HepG2 (cell line): Measurements from ENCODE around the gene ATG9A. TPM values are rescaled to one million over a fixed set of nuclear protein-coding genes. Genes with fewer than 3 reads are reported as not detected.

Experiments
- AGO2 ChIP-seq: fragments of 200-400 bp; formaldehyde crosslinking; optimal IDR thresholded peaks from 2 replicates; pipeline ENCODE3; 2017; ENCODE audit warnings: mild to moderate bottlenecking, low read depth, low read length, moderate library complexity
- BCL6 ChIP-seq: IDR thresholded peaks from 2 replicates; pipeline ENCODE4 v1.6.1; 2016; ENCODE audit warnings: missing genetic modification reagents, missing compliant biosample characterization
- CREM ChIP-seq, 2 experiments: sonication (generic) in 1 of 2; formaldehyde crosslinking in 1 of 2; IDR thresholded peaks; 2 replicates each; pipeline versions ENCODE4 v1.4.0 to v1.6.1; 2016 to 2020; ENCODE audit warnings: antibody characterized with exemption in 1 of 2, mild to moderate bottlenecking in 1 of 2, missing genetic modification reagents in 1 of 2
- DBP ChIP-seq: sonication (generic); formaldehyde crosslinking; IDR thresholded peaks from 2 replicates; pipeline ENCODE4 v1.4.0; 2020; ENCODE audit warnings: missing genetic modification reagents; ENCODE audit errors: not compliant biosample characterization
- HOXA3 ChIP-seq: sonication (generic); formaldehyde crosslinking; IDR thresholded peaks from 2 replicates; pipeline ENCODE4 v1.5.0; 2020; ENCODE audit warnings: missing genetic modification reagents
- MEIS1 ChIP-seq: sonication (generic); formaldehyde crosslinking; IDR thresholded peaks from 2 replicates; pipeline ENCODE4 v1.9.0; 2021; ENCODE audit warnings: mild to moderate bottlenecking, missing genetic modification reagents, moderate library complexity, borderline replicate concordance
- NR2F2 ChIP-seq: IDR thresholded peaks from 2 replicates; pipeline ENCODE4 v1.6.1; 2012; ENCODE audit warnings: low read depth, inconsistent platforms, borderline replicate concordance
- PRDM4 ChIP-seq: sonication (generic); formaldehyde crosslinking; IDR thresholded peaks from 2 replicates; pipeline ENCODE4 v1.9.0; 2021; ENCODE audit warnings: missing genetic modification reagents, borderline replicate concordance
- ZBTB14 ChIP-seq: sonication (generic); formaldehyde crosslinking; IDR thresholded peaks from 2 replicates; pipeline ENCODE4 v1.4.0; 2020; ENCODE audit warnings: missing genetic modification reagents
- ZBTB43 ChIP-seq: sonication (generic); formaldehyde crosslinking; conservative IDR thresholded peaks from 2 replicates; pipeline ENCODE4 v1.4.0; 2020; ENCODE audit warnings: missing genetic modification reagents
- ZNF180 ChIP-seq: sonication (generic); formaldehyde crosslinking; IDR thresholded peaks from 2 replicates; pipeline ENCODE4 v1.4.0; 2020; ENCODE audit warnings: low read depth, missing genetic modification reagents, borderline replicate concordance
- ZNF205 ChIP-seq: IDR thresholded peaks from 2 replicates; pipeline ENCODE4 v1.6.1; 2018; ENCODE audit warnings: missing biosample characterization, missing genetic modification reagents
- ZNF781 ChIP-seq: sonication (generic); formaldehyde crosslinking; IDR thresholded peaks from 2 replicates; pipeline ENCODE4 v1.5.1; 2020; ENCODE audit warnings: borderline replicate concordance, mild to moderate bottlenecking, missing genetic modification reagents; ENCODE audit errors: not compliant biosample characterization
- ZNF784 ChIP-seq: sonication (generic); formaldehyde crosslinking; IDR thresholded peaks from 2 replicates; pipeline ENCODE4 v1.5.1; 2020; ENCODE audit warnings: missing genetic modification reagents, mild to moderate bottlenecking, borderline replicate concordance
- ZNF839 ChIP-seq: sonication (generic); formaldehyde crosslinking; IDR thresholded peaks from 2 replicates; pipeline ENCODE4 v1.4.0; 2020; ENCODE audit warnings: missing genetic modification reagents, mild to moderate bottlenecking, borderline replicate concordance
- polyA plus RNA-seq, 8 experiments: library from polyadenylated mRNA; depleted of rRNA in 3 of 8; stranded (reverse) in 7 of 8; unstranded in 1 of 8; fragments of >200 nt; fragmentation: Illumina TruSeq in 4 of 8; extraction: Trizol in 4 of 8; gene quantifications; 2 replicates each; pipeline versions ENCODE4 v1.2.1 to v1.2.3, GENCODE V29; 2011 to 2016; ENCODE audit warnings: low read depth in 4 of 8, missing spikeins in 1 of 8, mixed read lengths in 1 of 8; ENCODE audit not compliant: insufficient read depth in 1 of 8
- total RNA-seq, 5 experiments: library from RNA; depleted of rRNA; stranded (reverse); fragments of >200 nt; fragmentation: Illumina TruSeq; extraction: Trizol; gene quantifications; 2 replicates each; pipeline ENCODE4 v1.2.3, GENCODE V29; 2016; ENCODE audit warnings: low read depth in 1 of 5
- TF ChIP-seq, protein P1 (sequence below): IDR thresholded peaks from 2 replicates; pipeline ENCODE4 v1.6.1; 2012; ENCODE audit warnings: low read length, improper control_type of control experiment
- TF ChIP-seq, protein P2 (sequence below): sonication (generic); formaldehyde crosslinking; IDR thresholded peaks from 2 replicates; pipeline ENCODE4 v1.4.0; 2020; ENCODE audit warnings: missing genetic modification reagents, mild to moderate bottlenecking, borderline replicate concordance

The ATG9A gene
- total and polyA plus RNA-seq, 2 of the 13 experiments (the other 11 are each of a cell fraction or from before 2014, with no cell fraction given), result 35.0 to 131 TPM

GRCh38 chr2:219230059-219230540 is 664 bp upstream of the ATG9A start (continued):
- TF ChIP-seq NR2F2 (no peak; the same call in 1 of the 2 replicates), ZNF839 (peak; percentile 89; the same call in 1 of the 2 replicates), AGO2 (no peak), CREM (IDR thresholded peaks at IDR 0.05) (no peak), CREM (CRISPR knock-in tag; IDR thresholded peaks at IDR 0.05) (no peak), ZNF784 (CRISPR knock-in tag) (peak; percentile 0; the same call in 1 of the 2 replicates), ZBTB43 (CRISPR knock-in tag) (peak; percentile 59; the same call in 1 of the 2 replicates), ZBTB14 (CRISPR knock-in tag) (no peak), MEIS1 (CRISPR knock-in tag) (no peak), DBP (CRISPR knock-in tag) (no peak), PRDM4 (CRISPR knock-in tag) (no peak; the same call in 1 of the 2 replicates), ZNF781 (CRISPR knock-in tag) (peak; percentile 80), HOXA3 (CRISPR knock-in tag) (no peak), BCL6 (0 out of 2 replicates have a peak, but pooled peaks have one; percentile 12), ZNF205 (CRISPR knock-in tag) (no peak), ZNF180 (CRISPR knock-in tag) (no peak)
- TF ChIP-seq, protein P1, sequence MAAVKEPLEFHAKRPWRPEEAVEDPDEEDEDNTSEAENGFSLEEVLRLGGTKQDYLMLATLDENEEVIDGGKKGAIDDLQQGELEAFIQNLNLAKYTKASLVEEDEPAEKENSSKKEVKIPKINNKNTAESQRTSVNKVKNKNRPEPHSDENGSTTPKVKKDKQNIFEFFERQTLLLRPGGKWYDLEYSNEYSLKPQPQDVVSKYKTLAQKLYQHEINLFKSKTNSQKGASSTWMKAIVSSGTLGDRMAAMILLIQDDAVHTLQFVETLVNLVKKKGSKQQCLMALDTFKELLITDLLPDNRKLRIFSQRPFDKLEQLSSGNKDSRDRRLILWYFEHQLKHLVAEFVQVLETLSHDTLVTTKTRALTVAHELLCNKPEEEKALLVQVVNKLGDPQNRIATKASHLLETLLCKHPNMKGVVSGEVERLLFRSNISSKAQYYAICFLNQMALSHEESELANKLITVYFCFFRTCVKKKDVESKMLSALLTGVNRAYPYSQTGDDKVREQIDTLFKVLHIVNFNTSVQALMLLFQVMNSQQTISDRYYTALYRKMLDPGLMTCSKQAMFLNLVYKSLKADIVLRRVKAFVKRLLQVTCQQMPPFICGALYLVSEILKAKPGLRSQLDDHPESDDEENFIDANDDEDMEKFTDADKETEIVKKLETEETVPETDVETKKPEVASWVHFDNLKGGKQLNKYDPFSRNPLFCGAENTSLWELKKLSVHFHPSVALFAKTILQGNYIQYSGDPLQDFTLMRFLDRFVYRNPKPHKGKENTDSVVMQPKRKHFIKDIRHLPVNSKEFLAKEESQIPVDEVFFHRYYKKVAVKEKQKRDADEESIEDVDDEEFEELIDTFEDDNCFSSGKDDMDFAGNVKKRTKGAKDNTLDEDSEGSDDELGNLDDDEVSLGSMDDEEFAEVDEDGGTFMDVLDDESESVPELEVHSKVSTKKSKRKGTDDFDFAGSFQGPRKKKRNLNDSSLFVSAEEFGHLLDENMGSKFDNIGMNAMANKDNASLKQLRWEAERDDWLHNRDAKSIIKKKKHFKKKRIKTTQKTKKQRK, result no peak
- TF ChIP-seq, protein P2, sequence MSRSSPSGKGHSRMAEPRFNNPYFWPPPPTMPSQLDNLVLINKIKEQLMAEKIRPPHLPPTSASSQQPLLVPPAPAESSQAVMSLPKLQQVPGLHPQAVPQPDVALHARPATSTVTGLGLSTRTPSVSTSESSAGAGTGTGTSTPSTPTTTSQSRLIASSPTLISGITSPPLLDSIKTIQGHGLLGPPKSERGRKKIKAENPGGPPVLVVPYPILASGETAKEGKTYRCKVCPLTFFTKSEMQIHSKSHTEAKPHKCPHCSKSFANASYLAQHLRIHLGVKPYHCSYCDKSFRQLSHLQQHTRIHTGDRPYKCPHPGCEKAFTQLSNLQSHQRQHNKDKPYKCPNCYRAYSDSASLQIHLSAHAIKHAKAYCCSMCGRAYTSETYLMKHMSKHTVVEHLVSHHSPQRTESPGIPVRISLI (CRISPR knock-in tag), result no peak
